HG03103 (cell line): Measurements from ENCODE around the gene RIC3.

ENCODE experiments used
- ATAC-seq: cut with Tn5 transposase; IDR thresholded peaks from one replicate; pipeline ENCODE4 v1.9.1; 2021; ENCODE audit warnings: low read depth; ENCODE audit not compliant: unreplicated experiment

The RIC3 gene

DNA sequence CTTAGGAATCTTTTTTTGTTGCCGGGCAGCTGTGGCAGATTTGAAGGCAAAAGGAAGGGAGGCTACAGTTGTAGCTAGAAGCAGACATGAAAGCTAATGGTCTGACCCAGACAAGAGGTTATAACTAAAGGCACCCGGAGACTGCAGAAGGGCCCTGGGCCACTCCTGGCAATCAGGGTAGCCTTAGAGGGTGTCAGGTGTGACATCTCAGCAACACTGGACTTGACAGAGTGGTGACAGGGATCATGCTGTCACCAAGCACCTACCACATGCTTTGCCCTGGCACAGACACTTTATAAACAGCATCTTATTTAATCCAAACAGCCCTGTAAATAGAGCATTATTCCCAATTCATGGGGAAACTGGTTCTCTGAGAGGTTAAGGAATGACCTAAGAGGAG, 62.1 kb downstream of the RIC3 start:
- ATAC-seq, result no peak

DNA sequence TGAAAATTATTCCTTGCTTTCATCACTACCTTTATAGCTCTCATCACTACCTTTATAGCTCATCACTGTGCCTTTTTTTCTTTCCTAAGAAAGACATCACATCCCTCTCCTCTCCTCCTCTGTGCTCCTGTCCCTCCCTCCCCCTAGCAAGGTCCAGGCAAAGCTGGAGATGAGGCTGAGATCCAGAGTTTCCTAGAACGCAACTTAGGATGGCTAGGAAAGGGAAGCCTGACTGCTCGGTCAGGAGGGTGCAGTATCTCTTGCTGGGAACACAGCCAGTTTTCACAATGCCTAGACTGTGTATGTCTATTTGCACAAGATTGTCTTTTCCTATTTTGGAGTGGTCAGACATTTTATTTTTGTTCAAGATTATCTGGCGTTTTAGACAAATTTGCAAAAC, 63.2 kb downstream of the RIC3 start:
- ATAC-seq, result no peak

DNA sequence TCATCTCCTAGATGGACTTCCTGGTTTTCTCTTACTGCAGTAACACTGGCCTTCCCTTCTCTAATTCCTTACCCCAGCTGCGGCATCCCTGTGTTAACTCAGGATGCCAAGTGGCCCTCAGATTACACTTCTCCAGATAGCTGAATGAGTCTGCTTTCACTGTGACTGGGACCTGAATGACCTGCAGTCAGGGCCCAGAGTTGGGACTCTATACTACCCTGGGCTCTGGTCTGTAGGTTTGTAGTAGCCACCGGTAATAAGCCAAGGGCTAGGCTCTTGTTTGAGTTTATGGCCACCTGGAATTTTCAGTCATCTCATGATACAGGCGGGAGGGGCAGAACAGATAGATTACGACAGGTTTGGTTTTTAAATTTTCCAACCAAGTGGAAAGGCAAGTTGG, 63.7 kb downstream of the RIC3 start:
- no peak for ATAC-seq

DNA sequence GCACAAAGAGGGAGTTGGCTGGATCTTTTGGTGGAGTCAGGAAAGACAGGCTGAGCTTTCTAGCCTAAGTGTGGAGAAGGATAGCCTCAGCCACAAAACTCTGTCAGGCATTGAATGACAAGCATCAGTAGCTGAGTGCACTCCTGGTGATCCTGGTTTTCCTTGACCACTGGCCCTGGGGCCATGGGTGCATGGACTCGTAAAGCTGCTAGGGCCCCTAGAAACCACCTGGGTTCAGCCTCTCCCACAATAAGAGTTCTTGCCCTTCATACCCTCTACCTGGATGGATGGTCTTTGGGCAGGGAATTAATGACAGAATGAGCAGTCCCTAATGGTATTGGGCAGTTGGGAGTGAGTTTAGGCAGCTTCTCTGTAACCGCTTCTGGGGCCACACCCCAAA, 64.9 kb downstream of the RIC3 start:
- ATAC-seq, result no peak

DNA sequence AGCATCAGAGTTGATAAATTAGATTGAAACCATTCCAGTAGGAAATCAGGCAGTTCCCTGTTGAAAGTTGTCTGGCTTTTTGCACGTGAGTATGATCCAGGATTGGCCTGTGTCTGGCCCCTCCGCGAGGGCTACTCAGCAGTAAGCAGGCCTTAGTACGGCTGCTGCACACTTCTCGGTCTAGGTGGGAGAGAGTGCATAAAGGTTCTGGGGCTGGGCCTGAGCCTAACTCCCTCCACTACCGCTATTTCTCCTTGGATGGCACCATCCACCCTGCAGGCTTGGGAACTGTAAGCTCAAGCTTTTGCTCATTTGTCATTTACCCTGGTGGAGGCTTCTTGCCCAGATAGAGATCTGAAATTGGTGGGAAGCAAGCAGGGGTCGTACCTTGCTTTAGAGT, 65.9 kb downstream of the RIC3 start:
- ATAC-seq, result no peak

DNA sequence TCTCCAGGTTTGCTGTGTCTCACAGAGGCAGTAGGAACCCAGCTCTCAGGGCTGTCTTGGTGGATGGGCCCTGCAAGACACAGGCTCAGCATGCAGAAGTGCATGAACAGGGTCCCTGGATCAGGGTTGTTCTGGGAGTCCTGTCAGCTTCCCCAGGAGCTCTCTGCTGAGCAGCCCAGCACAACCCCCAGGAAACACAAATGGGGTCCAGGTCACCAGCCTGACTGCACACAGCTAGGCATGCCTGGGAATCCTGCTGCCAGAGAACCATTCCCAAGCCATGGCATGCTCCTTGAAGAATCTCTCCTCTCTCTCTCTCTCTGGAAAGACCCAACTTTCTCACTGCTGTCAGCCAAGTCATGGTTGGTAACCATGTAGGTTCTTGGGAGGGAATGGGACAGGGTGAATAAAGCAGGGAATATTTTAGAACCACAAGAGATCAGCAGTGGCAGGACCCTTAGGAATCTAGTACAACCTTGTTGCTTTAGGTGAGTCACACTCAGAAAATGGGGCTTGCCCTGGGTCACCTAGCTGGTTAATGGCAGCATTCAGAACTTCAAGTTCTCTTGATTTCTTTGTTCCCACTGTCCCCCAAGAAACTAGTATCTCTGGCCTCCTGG, 66.4 kb downstream of the RIC3 start:
- no peak for ATAC-seq

DNA sequence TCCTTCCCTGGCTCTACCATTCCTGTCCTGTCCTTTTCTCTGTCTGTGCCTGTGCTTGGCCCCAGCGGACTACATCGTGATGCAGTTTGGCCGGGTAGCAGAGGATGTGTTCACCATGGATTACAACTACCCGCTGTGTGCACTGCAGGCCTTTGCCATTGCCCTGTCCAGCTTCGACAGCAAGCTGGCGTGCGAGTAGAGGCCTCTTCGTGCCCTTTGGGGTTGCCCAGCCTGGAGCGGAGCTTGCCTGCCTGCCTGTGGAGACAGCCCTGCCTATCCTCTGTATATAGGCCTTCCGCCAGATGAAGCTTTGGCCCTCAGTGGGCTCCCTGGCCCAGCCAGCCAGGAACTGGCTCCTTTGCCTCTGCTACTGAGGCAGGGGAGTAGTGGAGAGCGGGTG, 67.4 kb downstream of the RIC3 start:
- no peak for ATAC-seq

DNA sequence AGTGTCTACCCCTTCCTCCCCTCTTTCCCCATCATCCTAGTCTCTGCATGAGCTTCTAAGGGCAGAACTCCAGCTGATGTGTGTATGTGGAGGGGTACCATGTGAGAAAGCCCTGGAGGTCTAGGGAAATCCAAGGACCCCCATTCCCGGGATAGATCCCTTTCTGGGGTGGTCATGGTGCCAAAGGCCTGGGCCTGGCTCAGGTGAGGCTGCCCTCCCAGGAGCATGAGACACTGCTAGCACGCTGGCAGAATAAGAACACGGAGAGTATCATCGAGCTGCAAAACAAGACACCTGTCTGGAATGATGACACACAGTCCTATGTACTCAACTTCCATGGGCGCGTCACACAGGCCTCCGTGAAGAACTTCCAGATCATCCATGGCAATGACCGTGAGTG, 68.2 kb downstream of the RIC3 start:
- no peak for ATAC-seq

DNA sequence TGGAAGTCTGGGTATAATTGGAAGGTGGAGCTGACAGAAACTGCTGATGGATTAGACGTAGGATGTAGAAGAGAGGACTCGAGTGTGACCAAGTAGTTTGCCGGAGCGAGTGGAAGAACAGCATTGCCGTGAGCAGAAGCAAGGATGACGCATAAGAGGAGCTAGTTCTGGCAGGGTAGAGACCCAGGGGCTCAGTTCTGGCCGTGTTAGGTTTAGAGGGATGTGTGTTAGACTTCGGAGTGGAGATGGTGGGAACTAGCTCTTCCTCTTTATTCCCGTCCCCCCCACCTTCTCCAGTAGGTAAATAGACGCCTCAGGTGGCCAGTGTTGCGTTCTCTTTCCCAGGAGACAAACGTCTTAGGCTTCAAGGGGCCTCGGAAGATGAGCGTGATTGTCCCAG, 68.7 kb downstream of the RIC3 start:
- ATAC-seq, result no peak

DNA sequence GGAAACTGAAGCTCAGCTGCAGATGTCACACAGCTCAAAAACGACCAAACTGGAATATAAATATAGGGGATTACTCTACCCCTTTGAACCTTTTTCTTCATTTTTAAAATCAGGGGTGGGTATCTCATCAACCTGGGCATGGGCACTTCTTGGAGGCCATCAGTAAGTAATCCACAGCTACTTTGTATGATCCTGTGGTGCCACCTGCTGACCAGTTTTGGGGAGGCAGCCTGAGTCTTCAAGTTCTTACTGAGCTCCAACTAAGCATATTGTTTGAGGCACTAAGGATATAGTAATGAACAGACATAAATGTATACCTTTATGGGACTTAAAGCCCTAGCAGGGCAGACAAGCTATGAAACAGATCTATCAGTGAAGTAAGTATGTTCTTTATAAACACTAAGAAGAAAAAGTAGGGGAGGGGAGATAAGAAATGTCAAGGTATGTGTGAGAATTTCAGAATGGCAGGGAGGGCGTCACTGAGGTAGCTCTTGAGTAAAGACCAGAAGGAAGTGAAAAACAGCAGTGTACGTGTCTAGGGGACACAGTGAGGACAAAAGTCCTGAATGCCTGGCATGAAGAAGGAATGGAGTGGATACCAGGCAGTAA, 69.4 kb downstream of the RIC3 start:
- no peak for ATAC-seq

DNA sequence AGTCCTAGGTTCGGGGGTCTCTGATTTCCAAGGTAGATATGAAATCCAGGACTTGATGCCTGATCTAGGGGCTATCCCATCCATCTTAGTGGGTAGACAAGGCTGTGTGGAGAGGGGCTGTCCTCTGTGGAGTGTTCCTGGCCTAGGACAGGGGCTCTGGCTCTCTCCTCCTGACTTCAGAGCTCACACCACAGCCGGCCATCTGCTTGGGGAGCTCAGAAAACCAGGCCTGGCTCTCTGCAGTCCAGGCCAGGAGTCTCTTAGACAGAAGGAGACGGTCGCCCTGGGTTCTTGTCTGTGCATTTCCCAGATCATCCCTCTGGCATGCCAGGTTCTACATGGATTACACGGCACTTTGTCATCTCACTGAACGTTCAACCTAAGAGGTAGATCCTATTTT, 69.9 kb downstream of the RIC3 start:
- ATAC-seq, result no peak

DNA sequence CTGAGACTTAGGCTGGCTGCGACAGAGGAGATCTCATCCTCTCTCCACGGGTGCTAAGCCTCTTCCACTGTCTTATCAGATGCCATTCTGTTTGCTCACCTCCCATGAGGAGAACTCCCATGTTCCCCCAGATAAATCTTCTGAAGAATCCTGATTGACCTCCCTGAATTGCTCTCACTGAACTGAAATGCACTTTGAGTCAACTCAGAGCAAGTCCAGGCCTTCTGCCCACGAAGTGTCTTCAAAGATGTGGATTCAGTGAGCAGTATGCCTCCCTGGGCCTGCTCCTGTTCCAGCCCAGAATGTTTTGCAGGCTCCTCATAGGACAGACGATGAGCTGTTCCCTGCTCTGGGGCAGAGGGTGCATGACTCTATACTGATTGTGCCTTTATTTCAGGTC, 70.5 kb downstream of the RIC3 start:
- ATAC-seq, result no peak

DNA sequence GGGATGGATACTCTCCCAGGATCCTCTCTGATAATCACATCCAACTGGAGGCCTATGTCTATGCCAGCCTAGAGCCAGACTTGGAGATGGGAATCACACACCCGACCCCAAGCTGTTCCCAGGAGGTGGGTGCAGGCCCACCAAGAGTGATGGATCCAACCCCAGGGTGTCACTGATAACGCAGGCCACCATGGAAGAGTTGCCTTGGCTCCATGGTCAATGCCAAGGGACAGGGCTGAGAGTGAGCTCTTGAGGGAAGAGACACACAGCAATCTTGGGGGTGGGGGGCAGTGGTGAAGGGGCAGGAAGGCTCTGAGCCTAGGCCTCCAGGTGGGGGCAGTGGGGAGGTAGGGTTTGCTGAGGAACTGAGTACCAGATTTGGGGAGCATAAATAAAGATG, 70.9 kb downstream of the RIC3 start:
- ATAC-seq, result no peak

DNA sequence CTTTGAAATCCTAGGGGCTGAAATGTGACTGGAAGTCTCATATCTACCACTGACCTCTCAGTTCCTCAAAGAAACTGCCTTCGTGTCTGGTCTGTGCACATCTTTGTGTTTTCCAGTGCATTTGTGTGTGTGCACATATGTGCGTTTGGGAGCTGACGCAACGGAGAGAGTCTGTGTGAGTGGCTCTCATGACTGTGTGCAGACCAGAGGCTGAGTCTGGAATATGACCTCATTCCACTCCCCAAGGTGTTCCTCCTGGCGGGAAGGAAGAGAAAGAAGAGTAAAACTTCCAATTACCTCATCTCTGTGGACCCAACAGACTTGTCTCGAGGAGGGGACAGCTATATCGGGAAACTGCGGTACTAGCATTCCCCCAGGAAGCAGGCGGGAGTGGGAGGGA, 71.4 kb downstream of the RIC3 start:
- no peak for ATAC-seq

DNA sequence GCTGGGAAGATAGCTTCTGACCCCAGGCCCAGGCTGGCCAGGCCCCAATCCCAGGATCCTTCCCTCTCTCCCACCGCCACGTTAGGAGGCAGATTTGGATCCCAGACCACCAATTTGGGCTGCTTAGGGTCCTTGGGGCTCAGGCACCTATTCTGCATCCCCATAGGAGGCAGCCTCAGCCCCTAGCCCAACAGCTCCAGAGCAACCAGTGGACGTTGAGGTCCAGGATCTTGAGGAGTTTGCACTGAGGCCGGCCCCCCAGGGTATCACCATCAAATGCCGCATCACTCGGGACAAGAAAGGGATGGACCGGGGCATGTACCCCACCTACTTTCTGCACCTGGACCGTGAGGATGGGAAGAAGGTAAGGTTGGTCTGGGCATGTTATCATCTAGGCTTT, 71.8 kb downstream of the RIC3 start:
- ATAC-seq, result no peak

DNA sequence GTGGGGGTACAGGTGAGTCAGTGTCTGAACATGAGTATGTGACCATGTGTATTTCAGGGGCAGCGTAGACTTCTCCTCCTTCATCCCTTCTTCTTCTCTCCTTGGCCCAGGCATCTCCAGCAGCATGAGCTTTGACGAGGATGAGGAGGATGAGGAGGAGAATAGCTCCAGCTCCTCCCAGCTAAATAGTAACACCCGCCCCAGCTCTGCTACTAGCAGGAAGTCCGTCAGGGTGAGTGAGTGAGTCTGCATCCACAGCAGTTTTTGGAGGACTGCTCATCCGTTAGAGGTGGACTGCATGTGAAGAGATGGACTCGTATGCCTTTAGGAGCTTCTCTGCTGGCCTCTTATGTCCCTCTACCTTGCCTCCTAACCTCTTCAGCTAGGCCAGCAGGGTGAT, 72.2 kb downstream of the RIC3 start:
- ATAC-seq, result no peak

DNA sequence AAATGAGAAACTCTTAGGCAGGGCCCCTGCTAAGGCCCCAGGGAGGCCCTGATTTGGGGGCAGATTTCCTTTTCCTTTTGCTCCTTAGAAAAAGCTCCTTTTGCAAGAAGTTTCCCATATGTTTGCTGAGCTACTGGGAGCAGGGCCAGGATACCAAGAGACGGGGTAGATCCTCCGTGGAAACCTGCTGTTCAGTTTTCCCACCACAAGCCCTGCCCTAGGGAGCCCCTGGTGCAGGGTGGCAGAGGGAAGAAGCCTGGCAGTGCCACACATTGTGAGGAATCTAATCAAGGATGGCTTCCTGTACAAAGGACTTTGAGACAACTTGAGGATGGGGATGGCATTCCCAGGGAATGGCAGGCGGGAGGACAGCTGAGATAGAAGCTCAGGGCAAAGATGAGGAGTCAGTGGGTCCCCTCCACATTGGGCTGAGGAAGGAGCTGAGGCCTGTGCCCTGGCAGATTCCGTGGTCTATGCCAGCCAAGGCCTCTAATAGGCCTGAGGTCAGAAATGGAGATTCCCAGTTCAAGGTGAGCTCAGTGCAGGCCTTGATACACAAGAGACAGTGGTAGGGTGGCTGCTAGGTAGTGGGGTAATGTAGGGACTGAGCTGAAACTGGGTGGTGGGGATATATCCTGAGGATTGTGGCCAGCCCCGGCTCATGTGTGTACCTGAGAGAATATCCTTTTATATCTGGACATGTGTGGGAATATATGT, 72.9 kb downstream of the RIC3 start:
- no peak for ATAC-seq

DNA sequence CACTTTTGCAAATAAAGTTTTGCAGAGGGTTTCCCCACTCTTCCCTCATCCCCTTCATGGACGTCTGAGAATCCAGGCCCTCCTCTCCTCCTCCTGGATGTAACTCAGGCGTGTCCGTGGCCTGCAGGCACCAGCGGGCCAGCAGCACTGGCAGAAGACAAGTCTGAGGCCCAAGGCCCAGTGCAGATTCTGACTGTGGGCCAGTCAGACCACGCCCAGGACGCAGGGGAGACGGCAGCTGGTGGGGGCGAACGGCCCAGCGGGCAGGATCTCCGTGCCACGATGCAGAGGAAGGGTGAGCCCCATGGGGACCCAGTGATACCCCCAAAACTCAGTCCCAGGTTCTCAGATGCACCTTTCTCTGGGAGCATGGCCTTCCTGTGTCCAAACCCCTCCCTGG, 73.5 kb downstream of the RIC3 start:
- no peak for ATAC-seq

DNA sequence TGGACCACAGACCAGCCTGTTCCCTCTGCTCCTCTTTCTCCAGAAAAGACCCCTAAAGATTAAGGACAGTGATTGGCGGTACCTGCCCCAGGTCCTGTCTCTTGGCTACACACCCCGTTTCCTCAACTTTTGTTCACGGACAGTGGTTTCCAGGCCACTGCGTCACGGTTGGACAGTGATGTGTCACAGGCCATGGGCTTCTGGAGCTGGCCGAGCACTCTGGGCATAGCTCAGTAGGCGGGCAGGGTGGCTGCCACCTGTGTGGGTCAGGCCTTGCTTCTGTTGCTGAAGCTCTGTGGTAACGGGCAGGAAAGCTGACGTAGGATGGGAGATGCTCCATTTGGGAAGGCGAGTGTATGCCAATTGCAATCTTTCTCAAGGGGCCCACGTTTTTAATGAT, 74.2 kb downstream of the RIC3 start:
- no peak for ATAC-seq

DNA sequence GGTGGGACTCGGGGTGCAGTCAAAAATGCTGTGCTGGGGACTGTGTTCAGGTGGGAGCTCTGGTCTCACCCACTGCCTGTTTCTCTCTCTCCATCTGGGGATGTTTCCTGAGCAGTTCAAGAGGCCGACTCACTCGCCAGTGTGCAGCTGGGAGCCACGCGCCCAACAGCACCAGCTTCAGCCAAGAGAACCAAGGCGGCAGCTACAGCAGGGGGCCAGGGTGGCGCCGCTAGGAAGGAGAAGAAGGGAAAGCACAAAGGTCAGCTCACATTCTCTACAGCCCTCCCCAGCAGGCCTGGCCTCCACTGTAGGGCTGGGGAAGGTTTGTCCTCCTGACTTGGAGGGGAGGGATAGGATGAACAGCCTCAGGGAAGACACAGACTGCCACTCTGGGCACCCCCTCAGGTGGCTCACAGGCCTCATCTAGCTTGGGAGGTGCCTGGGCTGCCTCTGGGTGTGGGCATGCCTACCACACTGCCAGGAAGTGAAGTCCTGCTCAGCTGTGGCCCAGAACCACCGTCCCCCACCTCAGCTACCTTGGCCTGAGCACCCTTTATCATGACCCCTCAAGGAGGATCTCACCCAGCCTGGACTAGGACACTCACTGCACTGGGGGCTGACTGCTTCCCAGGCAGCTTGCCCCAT, 74.8 kb downstream of the RIC3 start:
- no peak for ATAC-seq

DNA sequence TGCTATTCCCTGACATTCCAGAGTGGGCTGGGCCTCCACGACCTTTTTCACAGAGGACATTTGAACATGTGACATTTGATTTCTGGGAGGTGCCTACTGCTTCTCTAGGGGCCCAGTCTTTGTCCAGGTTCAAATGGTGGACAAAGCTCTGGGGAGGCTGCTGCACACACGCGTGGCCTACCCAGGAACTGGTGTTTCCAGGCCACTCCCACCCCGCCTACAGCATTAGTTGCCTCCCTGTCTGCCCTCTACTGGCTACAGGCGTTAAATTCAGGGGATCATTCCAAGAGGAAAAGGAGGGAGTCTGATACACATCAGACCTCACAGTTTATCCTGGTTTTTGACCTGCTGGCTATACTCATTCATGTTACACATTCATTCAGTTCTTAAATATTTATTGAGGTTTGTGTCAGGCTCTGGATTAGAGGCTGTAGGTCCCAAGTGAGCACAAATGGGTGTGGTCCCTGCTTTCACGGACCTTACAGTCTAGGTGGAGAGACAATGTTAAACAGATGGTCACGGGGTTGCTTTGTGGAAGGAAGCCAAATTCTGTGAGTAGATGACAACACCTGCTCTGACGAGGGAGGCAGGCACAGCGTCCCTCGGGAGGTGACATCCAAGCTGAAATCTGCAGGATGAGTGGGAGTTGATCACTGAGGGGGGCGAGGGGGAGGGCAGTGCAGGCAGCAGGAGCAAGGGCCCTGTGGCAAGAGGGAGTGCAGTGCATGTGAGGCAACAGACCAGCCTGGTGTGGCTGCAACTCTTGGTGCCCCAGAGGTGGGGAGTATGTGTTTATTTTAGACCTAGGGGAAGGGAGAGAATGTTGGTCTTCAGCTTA, 76.0 kb downstream of the RIC3 start:
- ATAC-seq, result peak; percentile 77
